NCI-H345 treated with DMSO at 0.1 percent for 48 hours (cell line): ENCODE results near the gene ZSWIM6.

Experiments
- DNase-seq: peaks from one replicate; lab custom pipeline; 2025; ENCODE audit not compliant: unreplicated experiment; lab: John Stamatoyannopoulos, UW

Gene ZSWIM6

DNA sequence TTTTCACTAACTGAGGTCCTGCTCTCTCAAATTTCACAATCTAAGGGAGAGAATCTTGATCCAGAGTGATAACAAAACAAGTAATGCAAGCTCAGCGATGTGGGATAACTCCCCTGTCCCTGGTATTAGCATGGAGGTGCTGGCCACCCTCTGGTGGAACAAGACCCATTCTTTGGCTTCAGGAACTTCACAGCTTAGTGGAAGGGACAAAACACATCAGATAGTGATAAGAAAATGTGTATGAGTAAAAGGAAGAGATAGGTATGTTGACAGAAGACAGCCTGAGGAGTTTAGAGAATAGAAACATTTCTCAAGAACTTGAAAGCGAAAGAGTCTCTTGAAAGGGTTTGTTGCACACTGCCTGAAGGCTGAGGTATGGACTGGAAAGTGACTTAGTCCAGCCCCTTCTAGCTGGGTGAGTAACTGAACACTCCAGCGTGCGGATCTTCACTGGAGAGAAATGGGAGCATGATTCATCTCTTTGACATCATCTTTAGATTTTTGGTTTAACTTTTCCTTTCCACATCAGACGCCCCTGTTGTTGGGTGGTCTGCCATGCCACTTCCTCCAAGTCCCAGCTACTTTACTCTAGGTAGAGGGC is 25.4 kb upstream of the ZSWIM6 start:
- no peak for DNase-seq

DNA sequence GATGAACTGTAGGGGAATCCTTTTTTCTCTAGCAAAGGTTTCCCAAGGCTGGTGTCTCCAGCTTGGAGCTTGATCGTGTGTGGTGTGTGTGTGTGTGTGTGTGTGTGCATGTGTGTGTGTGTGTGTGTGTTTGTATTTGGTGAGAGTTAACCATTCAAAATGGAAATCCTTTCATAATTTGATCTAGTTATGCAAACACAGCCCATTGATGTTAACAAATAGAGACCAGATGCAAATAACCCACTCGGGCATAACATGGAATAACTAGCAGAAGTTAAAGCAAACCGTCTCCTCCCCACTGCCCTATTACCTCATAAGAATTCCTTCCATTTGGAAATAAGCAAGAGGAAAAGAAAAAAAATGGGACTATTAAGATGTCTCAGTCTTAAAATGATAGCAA is 24.9 kb upstream of the ZSWIM6 start:
- no peak for DNase-seq

DNA sequence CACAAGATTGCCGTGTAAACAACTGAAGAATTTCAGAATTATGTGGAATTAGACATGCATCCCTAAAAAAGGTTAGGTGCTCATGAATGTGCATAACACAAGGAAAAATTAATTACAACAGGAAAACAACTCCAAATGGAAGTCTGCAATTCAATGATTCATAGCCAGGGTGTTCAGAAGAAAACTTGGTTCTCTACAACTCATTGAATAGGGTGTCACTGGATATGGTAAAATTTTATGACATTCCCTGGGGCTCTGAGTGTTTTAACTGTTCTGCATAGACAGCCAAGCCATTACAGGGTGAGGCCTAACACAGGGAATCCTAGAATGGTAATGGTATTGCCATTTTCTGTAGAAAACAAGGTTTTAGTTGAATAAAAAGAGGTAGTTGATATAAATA is 24.4 kb upstream of the ZSWIM6 start:
- no peak for DNase-seq

- DNase-seq: no peak
Observed at GRCh38 chr5:61308712-61309111, 23.3 kb upstream of the ZSWIM6 start.

GRCh38 chr5:61309115-61309514 is 22.9 kb upstream of the ZSWIM6 start:
- no peak for DNase-seq

- no peak for DNase-seq
Observed at GRCh38 chr5:61311056-61311610, 20.9 kb upstream of the ZSWIM6 start.

GRCh38 chr5:61311836-61312808 is 19.9 kb upstream of the ZSWIM6 start:
- no peak for DNase-seq

DNA sequence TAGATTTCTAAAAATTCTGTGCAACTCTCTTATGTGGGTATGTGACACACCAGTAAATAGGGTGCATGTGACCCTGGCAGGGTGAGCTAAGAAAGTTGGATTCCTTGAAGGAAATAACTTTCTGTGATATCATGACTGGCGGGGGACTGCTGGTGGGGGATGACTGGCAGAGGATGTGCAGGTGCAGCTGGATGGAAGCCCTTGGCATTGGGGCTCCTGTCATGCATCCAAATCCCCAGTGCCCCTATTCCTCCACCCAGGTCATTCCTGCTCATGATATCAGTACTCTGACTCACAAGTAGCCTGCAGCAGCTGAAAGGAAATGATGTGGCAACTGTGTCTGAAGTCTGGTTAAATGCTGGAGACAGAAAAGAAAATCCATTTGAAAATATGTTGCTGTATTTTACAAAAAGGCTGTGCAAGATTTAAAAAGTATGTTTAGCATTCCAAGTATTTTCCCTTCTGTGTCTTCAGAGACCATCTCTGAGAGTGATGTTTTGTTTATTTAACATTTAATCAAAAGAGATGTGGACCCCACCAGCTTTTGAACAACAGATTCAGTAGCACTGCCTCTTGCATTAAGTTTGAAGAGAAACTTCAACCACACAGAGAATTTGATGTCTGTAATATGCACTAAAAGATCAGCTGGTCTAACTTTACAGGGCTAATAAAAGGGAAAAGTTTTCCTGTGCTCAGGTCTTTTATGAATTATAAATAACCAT is 17.9 kb upstream of the ZSWIM6 start:
- no peak for DNase-seq

GRCh38 chr5:61318376-61318775 is 13.7 kb upstream of the ZSWIM6 start:
- no peak for DNase-seq

DNA sequence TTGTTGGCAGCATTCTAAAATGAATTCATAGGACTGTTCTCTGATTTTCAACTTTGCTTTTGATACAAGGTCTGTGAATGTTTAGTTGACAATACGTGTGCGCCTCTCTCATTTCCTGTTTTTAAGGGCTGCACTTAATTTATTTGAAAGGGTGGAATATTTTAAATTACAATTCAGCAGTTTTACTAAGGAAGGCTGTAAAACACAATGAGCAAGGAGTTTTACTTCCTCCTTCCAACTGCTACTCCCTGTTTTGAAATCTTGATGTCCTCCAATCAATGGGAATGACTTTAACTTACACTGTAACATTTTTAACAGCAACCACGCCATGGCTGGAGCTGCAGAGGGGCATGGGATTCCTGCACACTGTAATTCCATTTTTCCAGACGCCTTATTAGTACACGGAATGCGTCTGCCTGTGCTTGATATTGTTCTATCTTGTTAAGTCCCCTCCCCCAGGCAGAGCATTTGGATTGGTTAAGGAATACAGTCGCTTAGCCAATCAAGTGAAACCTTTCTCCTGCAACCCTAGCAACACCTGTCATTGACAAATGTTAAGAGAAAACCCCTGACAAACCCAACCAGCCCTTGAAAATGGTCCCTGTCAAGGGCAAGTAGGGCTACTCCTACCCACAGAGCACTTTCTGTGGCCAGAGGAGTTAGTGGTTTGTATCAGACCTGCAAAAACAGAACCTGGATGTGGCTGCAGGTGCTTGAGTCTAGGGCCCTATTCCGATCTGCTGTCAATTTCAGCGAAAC is 12.5 kb upstream of the ZSWIM6 start:
- DNase-seq: no peak

GRCh38 chr5:61320860-61321259 is 11.2 kb upstream of the ZSWIM6 start:
- no peak for DNase-seq

DNA sequence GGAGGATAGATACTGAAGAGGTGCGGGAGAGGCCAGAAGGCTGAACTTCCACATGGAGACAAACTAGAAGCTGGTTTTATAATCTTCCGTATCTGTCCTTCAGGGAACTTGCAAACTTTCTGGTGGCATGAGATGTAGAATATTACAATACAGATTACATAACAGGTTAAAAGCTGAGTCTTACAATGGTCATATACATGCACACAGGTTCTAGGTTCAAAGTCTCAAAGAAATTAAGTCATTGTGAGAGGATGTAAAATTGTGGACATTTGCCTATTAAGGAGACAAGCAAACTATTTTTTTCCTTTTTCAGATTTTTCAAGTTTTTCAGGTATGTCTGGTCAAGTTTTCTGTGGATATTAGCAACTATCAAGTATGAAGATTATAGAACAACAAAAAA is 10.4 kb upstream of the ZSWIM6 start:
- DNase-seq: no peak

DNA sequence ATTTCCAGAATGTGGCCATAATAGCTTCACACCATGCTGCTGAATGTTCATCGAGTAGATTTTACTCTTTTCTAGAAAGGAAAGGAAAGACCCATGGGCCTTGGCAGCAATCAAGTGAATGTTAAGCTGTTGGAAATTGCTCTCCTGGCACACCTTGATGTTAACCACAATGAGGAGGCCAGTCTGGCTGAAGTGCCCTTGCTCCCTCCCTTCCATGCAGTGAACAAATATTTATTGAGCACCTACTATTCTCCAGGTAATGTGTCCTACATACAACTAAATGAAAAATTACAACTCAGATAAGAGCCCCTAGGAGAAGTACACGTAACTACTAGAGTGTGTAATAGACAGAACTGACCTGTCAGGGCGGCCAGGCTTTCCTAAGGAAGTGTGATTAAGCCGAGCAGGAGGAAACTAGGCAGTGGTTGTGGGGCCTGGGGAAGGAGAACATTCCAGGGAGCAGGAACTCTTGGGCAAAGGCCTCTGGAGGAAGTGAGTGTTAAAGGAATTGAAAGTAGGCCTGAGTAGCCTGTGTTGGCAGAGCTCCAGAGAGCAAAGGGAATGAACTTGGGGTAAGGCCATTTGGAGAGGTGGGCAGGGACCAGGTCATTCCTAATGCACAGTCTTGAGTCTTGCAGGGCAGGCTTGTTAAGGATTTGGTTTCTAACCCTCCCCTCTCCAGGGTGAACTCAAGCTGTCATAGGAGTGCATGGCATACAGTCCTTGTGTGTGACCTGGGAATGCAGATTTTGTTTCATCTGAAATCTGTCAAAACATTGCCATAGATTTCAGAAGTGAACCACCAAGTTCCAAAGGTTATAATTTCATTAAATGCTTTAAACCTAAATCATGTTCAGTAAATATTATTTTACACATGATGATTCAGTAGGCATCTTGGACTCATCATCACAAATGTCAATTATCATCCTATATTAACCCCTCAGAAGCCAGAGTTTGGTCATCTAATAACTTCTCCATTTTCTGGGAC is 9.0 kb upstream of the ZSWIM6 start:
- DNase-seq: no peak

- DNase-seq: no peak
Observed at GRCh38 chr5:61327760-61328753, 4.0 kb upstream of the ZSWIM6 start.

DNA sequence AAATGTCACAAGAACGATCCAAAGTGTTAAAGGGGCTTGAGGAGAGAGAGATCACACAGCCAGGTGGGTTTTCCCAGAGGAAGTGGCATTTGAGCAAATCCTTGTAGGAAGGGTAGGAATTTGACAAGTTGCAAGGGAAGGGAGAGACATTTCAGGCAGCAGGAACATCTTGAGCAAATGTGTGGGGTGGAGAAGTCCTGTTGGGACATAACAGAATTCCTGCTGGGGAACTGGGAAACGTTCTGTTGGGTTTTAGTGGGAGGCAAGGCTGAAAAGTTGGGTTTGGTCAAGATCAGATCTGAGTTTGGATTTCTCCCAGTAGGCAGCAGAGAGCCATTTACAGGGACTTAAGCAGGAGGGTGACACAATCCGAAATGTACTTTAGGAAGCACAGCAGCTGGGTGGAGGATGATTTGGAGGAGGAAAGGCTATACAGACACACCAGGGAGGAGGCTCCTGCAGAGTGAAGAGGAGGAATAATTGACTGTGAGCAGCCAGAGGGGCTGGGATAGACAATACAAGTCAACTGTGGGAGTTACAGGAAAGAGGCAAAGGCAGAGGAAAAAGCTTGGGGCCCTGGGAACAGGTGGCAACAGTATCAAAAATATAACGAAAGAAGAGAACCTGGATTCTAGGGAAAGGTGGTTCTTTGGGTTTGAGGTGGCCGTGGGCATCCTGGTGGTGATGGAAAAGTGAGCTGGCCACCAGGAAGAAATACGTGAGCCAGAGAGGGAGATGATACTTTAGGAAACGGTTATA is 3.1 kb upstream of the ZSWIM6 start:
- peak; percentile 33 for DNase-seq

- no peak for DNase-seq
Observed at GRCh38 chr5:61329550-61330128, 2.4 kb upstream of the ZSWIM6 start.

GRCh38 chr5:61330341-61330844 is 1.7 kb upstream of the ZSWIM6 start:
- peak; percentile 33 for DNase-seq
